ENCODE data around the gene CALML6. TPM values are rescaled to one million over a fixed set of nuclear protein-coding genes. Genes with fewer than 3 reads are reported as not detected.

Gene CALML6
- 162 TPM for total RNA-seq
- 100 to 1,000 TPM; 132 to 277 (median 201) TPM for polyA plus RNA-seq (ENCODE audit: insufficient read depth in 1 of 8, insufficient read length in 8 of 8, low replicate concordance in 1 of 8)
- long read RNA-seq, donor 1, transcript CALML6-202 (5 exons, 769 nt): major isoform, 11 of 94 reads
- long read RNA-seq, donor 1, transcript CALML6-201 (6 exons, 1,101 nt): major isoform, 11 of 94 reads
- long read RNA-seq, donor 1, partial matches to known transcripts: 68 of 94 reads
- long read RNA-seq, donor 1, other reads (novel, unspliced or antisense): 0 of 94 reads
- long read RNA-seq, donor 2, partial matches to known transcripts: 0 of 2 reads
- long read RNA-seq, donor 2, other reads (novel, unspliced or antisense): 0 of 2 reads
- long read RNA-seq, donor 3, transcript CALML6-202 (5 exons, 769 nt): major isoform, 17 of 369 reads
- long read RNA-seq, donor 3, transcript CALML6-201 (6 exons, 1,101 nt): minor isoform, 16 of 369 reads
- long read RNA-seq, donor 3, transcript CALML6-204 (3 exons, 1,882 nt): minor isoform, 6 of 369 reads
- long read RNA-seq, donor 3, partial matches to known transcripts: 205 of 369 reads
- long read RNA-seq, donor 3, other reads (novel, unspliced or antisense): 125 of 369 reads
- long read RNA-seq, donor 4, transcript CALML6-204 (3 exons, 1,882 nt): major isoform, 7 of 76 reads
- long read RNA-seq, donor 4, transcript CALML6-201 (6 exons, 1,101 nt): minor isoform, 6 of 76 reads
- long read RNA-seq, donor 4, partial matches to known transcripts: 59 of 76 reads
- long read RNA-seq, donor 4, other reads (novel, unspliced or antisense): 0 of 76 reads
- long read RNA-seq, donor 5, transcript CALML6-202 (5 exons, 769 nt): minor isoform, 20 of 189 reads
- long read RNA-seq, donor 5, transcript CALML6-201 (6 exons, 1,101 nt): major isoform, 37 of 189 reads
- long read RNA-seq, donor 5, transcript CALML6-204 (3 exons, 1,882 nt): minor isoform, 12 of 189 reads
- long read RNA-seq, donor 5, partial matches to known transcripts: 120 of 189 reads
- long read RNA-seq, donor 5, other reads (novel, unspliced or antisense): 0 of 189 reads
- long read RNA-seq, donor 6, transcript CALML6-202 (5 exons, 769 nt): minor isoform, 21 of 293 reads
- long read RNA-seq, donor 6, transcript CALML6-204 (3 exons, 1,882 nt): minor isoform, 13 of 293 reads
- long read RNA-seq, donor 6, transcript CALML6-201 (6 exons, 1,101 nt): major isoform, 28 of 293 reads
- long read RNA-seq, donor 6, partial matches to known transcripts: 231 of 293 reads
- long read RNA-seq, donor 6, other reads (novel, unspliced or antisense): 0 of 293 reads
- long read RNA-seq, donor 7, transcript CALML6-201 (6 exons, 1,101 nt): major isoform, 23 of 249 reads
- long read RNA-seq, donor 7, transcript CALML6-202 (5 exons, 769 nt): minor isoform, 21 of 249 reads
- long read RNA-seq, donor 7, transcript CALML6-204 (3 exons, 1,882 nt): minor isoform, 15 of 249 reads
- long read RNA-seq, donor 7, partial matches to known transcripts: 155 of 249 reads
- long read RNA-seq, donor 7, other reads (novel, unspliced or antisense): 35 of 249 reads
- long read RNA-seq, donor 8, transcript CALML6-202 (5 exons, 769 nt): minor isoform, 9 of 110 reads
- long read RNA-seq, donor 8, transcript CALML6-204 (3 exons, 1,882 nt): minor isoform, 9 of 110 reads
- long read RNA-seq, donor 8, transcript CALML6-201 (6 exons, 1,101 nt): major isoform, 12 of 110 reads
- long read RNA-seq, donor 8, partial matches to known transcripts: 80 of 110 reads
- long read RNA-seq, donor 8, other reads (novel, unspliced or antisense): 0 of 110 reads
- long read RNA-seq, donor 9, transcript CALML6-204 (3 exons, 1,882 nt): minor isoform, 13 of 227 reads
- long read RNA-seq, donor 9, transcript CALML6-202 (5 exons, 769 nt): minor isoform, 8 of 227 reads
- long read RNA-seq, donor 9, transcript CALML6-201 (6 exons, 1,101 nt): major isoform, 25 of 227 reads
- long read RNA-seq, donor 9, partial matches to known transcripts: 134 of 227 reads
- long read RNA-seq, donor 9, other reads (novel, unspliced or antisense): 47 of 227 reads
- long read RNA-seq, donor 10, transcript CALML6-204 (3 exons, 1,882 nt): minor isoform, 11 of 232 reads
- long read RNA-seq, donor 10, transcript CALML6-201 (6 exons, 1,101 nt): major isoform, 31 of 232 reads
- long read RNA-seq, donor 10, transcript CALML6-202 (5 exons, 769 nt): minor isoform, 28 of 232 reads
- long read RNA-seq, donor 10, partial matches to known transcripts: 155 of 232 reads
- long read RNA-seq, donor 10, other reads (novel, unspliced or antisense): 7 of 232 reads
- long read RNA-seq, donor 11, transcript CALML6-202 (5 exons, 769 nt): minor isoform, 14 of 165 reads
- long read RNA-seq, donor 11, transcript CALML6-201 (6 exons, 1,101 nt): major isoform, 15 of 165 reads
- long read RNA-seq, donor 11, partial matches to known transcripts: 125 of 165 reads
- long read RNA-seq, donor 11, other reads (novel, unspliced or antisense): 7 of 165 reads

GRCh38 chr1:1914971-1915692 is at the start of gene CALML6:
TSS of gene CALML6 (plus strand) at chr1:1915260. CDS start at chr1:1915281, 21 bp downstream.
- Histone ChIP-seq H3K9me3 (replicated peaks; ENCODE audit: control insufficient read depth, low read depth, low read length) (no peaks in the 10 kb centered on the region), H3K4me3 (ENCODE audit: low read length) (peak within 1 kb of the TSS; percentile 43), H3K27ac (ENCODE audit: low read length) (peak within 1 kb of the TSS; percentile 94), H3K36me3 (ENCODE audit: control insufficient read depth, insufficient read depth, low read length) (no peaks in the 10 kb centered on the region), H3K4me1 (ENCODE audit: control insufficient read depth, insufficient read depth, low read length) (peaks cover 69% of the 10 kb centered on the region), H3K27me3 (ENCODE audit: control insufficient read depth, insufficient read depth, low read length) (no peaks in the 10 kb centered on the region)
- peak; percentile 54 for DNase-seq
- WGBS (ENCODE audit: insufficient coverage): 79% methylated on average over 15 of the region's 15 CpGs

GRCh38 chr1:1867164-1867563 is 47.9 kb upstream of the CALML6 start:
- Histone ChIP-seq H3K4me1 (ENCODE audit: control insufficient read depth, insufficient read depth, low read length) (peaks cover 6% of the 10 kb centered on the region), H3K27me3 (ENCODE audit: control insufficient read depth, insufficient read depth, low read length) (no peaks in the 10 kb centered on the region), H3K9me3 (replicated peaks; ENCODE audit: control insufficient read depth, low read depth, low read length) (no peaks in the 10 kb centered on the region), H3K4me3 (ENCODE audit: low read length) (no peak overlapping the region), H3K27ac (ENCODE audit: low read length) (no peak overlapping the region), H3K36me3 (ENCODE audit: control insufficient read depth, insufficient read depth, low read length) (peaks cover 7% of the 10 kb centered on the region)
- WGBS (ENCODE audit: insufficient coverage): 100% methylated on average over 1 of the region's 3 CpGs
- no peak for DNase-seq

- Histone ChIP-seq H3K4me1 (ENCODE audit: control insufficient read depth, insufficient read depth, low read length) (peaks cover 15% of the 10 kb centered on the region), H3K36me3 (ENCODE audit: control insufficient read depth, insufficient read depth, low read length) (peaks cover 15% of the 10 kb centered on the region), H3K27me3 (ENCODE audit: control insufficient read depth, insufficient read depth, low read length) (no peaks in the 10 kb centered on the region), H3K9me3 (replicated peaks; ENCODE audit: control insufficient read depth, low read depth, low read length) (no peaks in the 10 kb centered on the region), H3K27ac (ENCODE audit: low read length) (no peak overlapping the region), H3K4me3 (ENCODE audit: low read length) (no peak overlapping the region)
- WGBS (ENCODE audit: insufficient coverage): 100% methylated on average over 1 of the region's 4 CpGs
- no peak for DNase-seq
These were observed 45.6 kb upstream of the CALML6 start for GRCh38 chr1:1869469-1869868.

- no peak overlapping the region for H3K4me3 ChIP-seq (ENCODE audit: low read length)
- H3K9me3 ChIP-seq (replicated peaks; ENCODE audit: control insufficient read depth, low read depth, low read length): no peaks in the 10 kb centered on the region
- peaks cover 15% of the 10 kb centered on the region for H3K4me1 ChIP-seq (ENCODE audit: control insufficient read depth, insufficient read depth, low read length)
- H3K36me3 ChIP-seq (ENCODE audit: control insufficient read depth, insufficient read depth, low read length): peaks cover 36% of the 10 kb centered on the region
- no peak overlapping the region for H3K27ac ChIP-seq (ENCODE audit: low read length)
- WGBS (ENCODE audit: insufficient coverage): 76% methylated on average over 8 of the region's 11 CpGs
- no peak for DNase-seq
- H3K27me3 ChIP-seq (ENCODE audit: control insufficient read depth, insufficient read depth, low read length): no peaks in the 10 kb centered on the region
These were observed 42.6 kb upstream of the CALML6 start for GRCh38 chr1:1872329-1872994.

GRCh38 chr1:1873186-1873585 is 41.9 kb upstream of the CALML6 start:
- Histone ChIP-seq H3K36me3 (ENCODE audit: control insufficient read depth, insufficient read depth, low read length) (peaks cover 36% of the 10 kb centered on the region), H3K4me3 (ENCODE audit: low read length) (no peak overlapping the region), H3K27me3 (ENCODE audit: control insufficient read depth, insufficient read depth, low read length) (no peaks in the 10 kb centered on the region), H3K9me3 (replicated peaks; ENCODE audit: control insufficient read depth, low read depth, low read length) (no peaks in the 10 kb centered on the region), H3K27ac (ENCODE audit: low read length) (no peak overlapping the region), H3K4me1 (ENCODE audit: control insufficient read depth, insufficient read depth, low read length) (peaks cover 15% of the 10 kb centered on the region)
- no CpG with 5 or more reads among the region's 2 CpGs for WGBS (ENCODE audit: insufficient coverage)
- no peak for DNase-seq

- no peak for DNase-seq
- no peaks in the 10 kb centered on the region for H3K9me3 ChIP-seq (replicated peaks; ENCODE audit: control insufficient read depth, low read depth, low read length)
- no peaks in the 10 kb centered on the region for H3K27me3 ChIP-seq (ENCODE audit: control insufficient read depth, insufficient read depth, low read length)
- peaks cover 19% of the 10 kb centered on the region for H3K4me1 ChIP-seq (ENCODE audit: control insufficient read depth, insufficient read depth, low read length)
- WGBS (ENCODE audit: insufficient coverage): 96% methylated on average over 5 of the region's 7 CpGs
- H3K4me3 ChIP-seq (ENCODE audit: low read length): no peak overlapping the region
- peaks cover 42% of the 10 kb centered on the region for H3K36me3 ChIP-seq (ENCODE audit: control insufficient read depth, insufficient read depth, low read length)
- H3K27ac ChIP-seq (ENCODE audit: low read length): no peak overlapping the region
These were observed 40.2 kb upstream of the CALML6 start for GRCh38 chr1:1874901-1875300.

- Histone ChIP-seq H3K9me3 (replicated peaks; ENCODE audit: control insufficient read depth, low read depth, low read length) (no peaks in the 10 kb centered on the region), H3K27ac (ENCODE audit: low read length) (no peak overlapping the region), H3K36me3 (ENCODE audit: control insufficient read depth, insufficient read depth, low read length) (peaks cover 44% of the 10 kb centered on the region), H3K4me3 (ENCODE audit: low read length) (no peak overlapping the region), H3K27me3 (ENCODE audit: control insufficient read depth, insufficient read depth, low read length) (no peaks in the 10 kb centered on the region), H3K4me1 (ENCODE audit: control insufficient read depth, insufficient read depth, low read length) (peaks cover 17% of the 10 kb centered on the region)
- WGBS (ENCODE audit: insufficient coverage): no CpG with 5 or more reads among the region's 1 CpG
- DNase-seq: no peak
These were observed 39.1 kb upstream of the CALML6 start for GRCh38 chr1:1875932-1876331.
